GM21528 (cell line): ENCODE measurements around the gene P2RX7.
A peak's percentile ranks its signal among the peaks of the same experiment; 100 is the strongest.

ENCODE experiments used
- ATAC-seq: cut with Tn5 transposase; IDR thresholded peaks from one replicate; pipeline ENCODE4 v1.9.1; 2021; ENCODE audit warnings: mild to moderate bottlenecking, moderate library complexity; ENCODE audit not compliant: unreplicated experiment, low FRiP score

P2RX7 gene

GRCh38 chr12:121108492-121108891, 24.2 kb upstream of the P2RX7 start:
- no peak for ATAC-seq

DNA sequence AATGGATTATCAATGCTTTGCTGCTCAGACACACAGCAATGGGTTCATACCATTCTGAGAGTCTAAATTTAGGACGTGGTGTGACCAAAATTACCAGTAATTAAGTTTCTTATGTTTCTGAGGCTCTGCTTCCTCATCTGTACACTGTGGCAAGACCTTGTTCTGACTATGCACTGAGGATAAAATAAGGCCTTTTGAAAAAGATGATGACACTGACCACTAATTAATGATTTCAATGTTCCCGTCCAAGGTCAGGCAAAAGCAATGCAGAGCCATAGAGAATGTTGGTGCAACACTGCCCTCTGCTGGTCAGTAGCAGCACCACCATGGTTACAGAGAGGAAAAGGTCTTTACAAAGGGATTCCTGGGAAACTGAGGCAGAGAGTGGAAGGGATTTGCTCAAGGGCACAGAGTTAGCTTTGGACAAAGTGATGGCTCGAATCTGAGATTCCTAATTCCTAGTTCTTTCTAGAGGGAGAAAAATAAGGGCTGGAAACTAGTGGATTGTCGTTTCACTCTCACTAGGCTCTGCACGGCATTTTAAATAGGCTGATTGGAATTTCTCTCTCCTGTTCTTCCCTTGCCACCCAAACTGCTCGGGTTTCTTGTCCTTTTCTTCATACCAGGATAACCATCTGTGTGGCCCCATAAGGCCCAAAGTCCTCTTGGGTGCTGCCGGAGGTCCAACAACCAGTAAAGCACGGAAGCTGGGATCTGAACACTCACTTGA, 22.3 kb upstream of the P2RX7 start:
- no peak for ATAC-seq

DNA sequence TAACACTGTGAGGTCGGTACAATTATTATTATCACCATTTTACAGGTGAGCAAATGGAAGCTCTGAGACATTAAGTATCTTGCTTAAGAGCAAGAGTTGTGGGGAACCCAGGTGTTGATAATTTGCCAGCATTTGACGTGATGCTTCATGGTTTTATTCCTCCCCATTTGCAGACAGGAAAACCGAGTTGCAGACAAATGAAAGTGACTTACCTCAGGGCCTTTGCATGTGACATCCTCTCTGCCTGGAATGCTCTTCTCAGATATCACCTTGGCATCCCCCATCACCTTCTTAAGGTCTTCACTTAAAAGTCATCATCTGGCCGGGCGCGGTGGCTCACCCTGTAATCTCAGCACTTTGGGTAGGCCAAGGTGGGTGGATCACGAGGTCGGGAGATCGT, 21.0 kb upstream of the P2RX7 start:
- ATAC-seq: no peak

DNA sequence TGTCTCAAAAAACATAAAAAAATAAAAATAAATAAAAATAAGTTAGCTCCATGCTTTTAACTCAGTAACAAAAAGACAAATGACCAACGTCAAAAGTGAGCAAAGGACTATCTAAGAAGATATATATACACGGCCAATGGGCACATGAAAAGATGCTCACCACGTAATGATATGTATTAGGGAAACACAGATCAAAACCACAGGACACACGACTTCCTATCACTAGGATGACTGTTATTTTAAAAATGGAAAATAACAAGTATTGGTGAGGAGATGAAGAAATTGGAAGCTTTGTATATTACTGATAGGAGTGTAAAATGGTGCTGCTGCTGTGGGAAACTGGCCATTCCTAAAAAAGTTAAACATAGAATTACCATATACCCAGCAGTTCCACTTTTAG, 20.2 kb upstream of the P2RX7 start:
- ATAC-seq: no peak

DNA sequence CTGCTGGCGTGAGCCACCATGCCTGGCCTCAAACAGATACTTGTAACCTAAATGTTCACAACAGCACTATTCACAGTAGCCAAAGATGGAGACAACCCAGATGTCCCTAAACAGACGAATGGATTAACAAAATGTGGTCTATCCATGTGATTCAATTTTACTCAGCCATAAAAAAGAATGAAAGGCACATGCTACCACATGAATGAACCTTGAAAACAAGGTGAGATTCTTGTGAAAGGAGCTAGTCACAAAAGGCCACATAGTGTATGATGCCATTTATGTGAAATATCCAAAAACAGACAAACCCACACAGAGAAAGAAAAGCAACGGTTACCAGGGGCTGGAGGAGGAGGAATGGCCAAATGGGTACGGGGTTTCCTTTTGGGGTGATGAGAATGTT, 19.6 kb upstream of the P2RX7 start:
- ATAC-seq: no peak

DNA sequence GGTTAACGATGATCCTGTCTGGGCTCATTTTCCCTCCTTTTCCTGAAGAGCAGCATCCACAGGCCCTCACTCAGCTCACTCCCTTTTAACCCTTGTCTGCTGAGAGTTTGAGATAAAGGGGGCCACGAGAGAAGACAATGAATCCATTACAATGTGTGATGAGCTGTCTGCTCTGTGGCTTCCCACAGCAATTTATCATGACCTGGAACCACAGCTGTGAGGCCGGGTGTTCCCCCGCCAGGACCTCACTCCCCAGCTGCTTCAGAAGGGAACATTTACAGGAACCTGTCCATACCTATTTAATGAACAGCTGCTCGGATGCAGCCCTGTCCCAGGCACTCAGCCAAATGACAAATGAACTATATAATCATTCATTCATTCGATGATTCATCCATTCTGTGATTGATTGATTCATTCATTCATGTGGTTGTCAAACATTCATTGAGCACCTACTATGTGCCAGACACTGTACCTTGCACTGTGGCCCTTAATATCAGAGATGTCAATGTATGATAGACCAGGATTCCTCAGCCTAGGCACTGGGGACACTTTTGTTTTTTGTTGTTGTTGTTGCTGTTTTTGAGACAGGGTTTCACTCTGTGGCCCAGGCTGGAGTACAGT, 18.5 kb upstream of the P2RX7 start:
- no peak for ATAC-seq

DNA sequence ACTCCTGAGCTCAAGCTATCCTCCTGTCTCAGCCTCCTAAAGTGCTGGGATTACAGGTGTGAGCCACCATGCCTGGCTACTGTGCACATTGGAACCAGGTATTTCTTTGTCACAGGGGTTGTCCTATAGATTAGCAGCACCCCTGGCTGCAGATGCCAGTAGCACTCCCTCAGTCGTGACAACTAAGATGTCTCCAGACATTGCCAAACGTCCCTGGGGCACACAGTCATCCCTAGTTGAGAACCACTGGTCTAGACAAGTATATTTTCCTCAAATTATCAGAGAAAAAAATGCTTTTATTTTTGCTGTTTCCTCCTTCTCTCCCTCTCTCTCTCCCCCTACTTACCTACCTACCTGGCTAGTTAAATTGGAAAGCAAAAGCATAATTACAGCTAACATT, 17.9 kb upstream of the P2RX7 start:
- no peak for ATAC-seq

- ATAC-seq: no peak
These were observed 17.1 kb upstream of the P2RX7 start for GRCh38 chr12:121115530-121115929.

- ATAC-seq: no peak
These were observed 16.1 kb upstream of the P2RX7 start for GRCh38 chr12:121116318-121117225.

DNA sequence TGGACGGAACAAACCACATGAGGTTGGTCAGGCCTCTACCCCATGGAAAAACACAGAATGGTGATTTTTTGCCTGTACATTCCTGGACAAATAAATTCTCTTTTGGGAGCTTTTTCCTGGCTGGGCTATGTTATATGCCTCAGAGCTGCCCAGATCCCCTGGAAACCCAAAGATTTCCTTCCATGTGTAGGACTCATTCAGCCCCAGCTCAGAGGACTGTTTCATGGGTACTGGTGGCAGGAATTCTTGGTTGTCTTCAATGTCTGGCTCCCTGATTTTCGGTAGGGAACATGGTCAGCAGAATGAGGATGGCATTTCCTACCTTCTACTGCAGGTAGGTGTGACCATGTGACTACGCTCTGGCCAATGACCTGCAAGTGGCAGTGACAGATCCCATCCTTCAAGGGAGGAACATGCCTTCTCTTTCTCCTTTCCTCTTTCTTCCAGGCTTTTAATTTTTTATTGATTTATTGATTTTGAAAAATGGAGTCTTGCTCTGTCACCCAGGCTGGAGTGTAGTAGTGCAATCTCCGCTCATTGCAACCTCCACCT, 15.4 kb upstream of the P2RX7 start:
- ATAC-seq: no peak

- no peak for ATAC-seq
These were observed 12.4 kb upstream of the P2RX7 start for GRCh38 chr12:121120323-121120722.

- no peak for ATAC-seq
These were observed 11.5 kb upstream of the P2RX7 start for GRCh38 chr12:121120989-121121755.

DNA sequence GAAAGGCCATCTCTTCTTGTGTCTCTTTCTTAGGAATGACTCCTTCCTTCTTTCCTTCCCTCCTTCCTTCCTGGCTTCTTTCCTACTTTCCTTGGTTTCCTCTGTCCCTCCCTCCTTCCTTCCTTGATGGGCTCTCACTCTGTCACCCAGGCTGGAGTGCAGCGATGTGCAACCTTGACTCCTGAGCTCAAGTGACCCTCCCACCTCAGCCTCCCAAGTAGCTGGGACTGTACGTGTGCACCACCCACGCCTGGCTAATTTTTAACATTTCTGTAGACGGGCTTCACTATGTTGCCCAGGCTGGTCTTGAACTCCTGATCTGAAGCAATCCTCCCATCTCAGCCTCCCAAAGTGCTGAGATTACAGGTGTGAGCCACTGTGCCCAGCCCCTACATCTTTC, 10.9 kb upstream of the P2RX7 start:
- ATAC-seq: no peak

- ATAC-seq: no peak
These were observed 9.2 kb upstream of the P2RX7 start for GRCh38 chr12:121123488-121123887.

GRCh38 chr12:121124402-121125109, 8.1 kb upstream of the P2RX7 start:
- no peak for ATAC-seq

GRCh38 chr12:121127501-121127900, 5.2 kb upstream of the P2RX7 start:
- no peak for ATAC-seq

DNA sequence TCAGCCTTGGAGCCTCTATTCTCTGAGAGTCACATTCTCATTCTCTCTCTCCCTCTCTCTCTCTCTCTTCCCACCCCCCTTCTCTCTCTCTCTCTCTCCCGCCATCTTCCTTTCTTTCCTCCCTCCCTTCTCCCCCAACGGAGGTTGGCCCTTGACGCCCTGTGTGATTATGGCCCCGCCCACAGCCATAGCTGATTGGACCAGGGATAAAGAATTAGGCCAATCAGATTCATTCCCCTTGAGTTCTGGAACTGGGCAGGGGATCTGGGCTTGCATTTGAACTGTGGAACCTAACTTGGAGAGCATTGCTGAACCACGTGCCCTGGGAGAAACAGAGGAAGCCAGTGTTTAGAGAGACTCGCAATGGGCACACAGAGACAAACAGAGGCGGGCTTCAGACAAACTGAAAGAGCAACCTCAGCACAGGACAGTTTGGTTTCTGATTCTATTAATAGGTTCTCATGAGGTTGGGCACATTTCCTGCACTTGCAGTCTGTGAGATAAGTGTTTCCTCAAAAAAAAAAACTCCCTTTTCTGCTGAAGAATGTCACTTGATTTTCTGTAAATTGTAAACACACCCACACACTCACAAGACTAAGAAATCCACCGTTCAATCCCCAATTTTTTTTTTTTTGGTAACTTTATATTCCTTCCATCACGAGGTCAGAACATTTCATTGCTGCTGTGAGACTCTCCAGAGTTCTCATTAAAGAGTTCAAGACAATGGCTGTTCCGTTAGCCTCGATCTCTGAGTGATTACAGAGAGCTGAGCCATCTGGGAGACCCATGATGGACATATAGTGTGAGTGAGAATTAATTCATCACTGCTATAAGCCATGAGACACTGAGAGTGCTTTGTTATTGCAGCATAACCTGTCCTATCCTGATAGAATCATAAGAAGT, 3.5 kb upstream of the P2RX7 start:
- peak; percentile 77 for ATAC-seq

GRCh38 chr12:121129811-121130147, 2.9 kb upstream of the P2RX7 start:
- ATAC-seq: no peak

DNA sequence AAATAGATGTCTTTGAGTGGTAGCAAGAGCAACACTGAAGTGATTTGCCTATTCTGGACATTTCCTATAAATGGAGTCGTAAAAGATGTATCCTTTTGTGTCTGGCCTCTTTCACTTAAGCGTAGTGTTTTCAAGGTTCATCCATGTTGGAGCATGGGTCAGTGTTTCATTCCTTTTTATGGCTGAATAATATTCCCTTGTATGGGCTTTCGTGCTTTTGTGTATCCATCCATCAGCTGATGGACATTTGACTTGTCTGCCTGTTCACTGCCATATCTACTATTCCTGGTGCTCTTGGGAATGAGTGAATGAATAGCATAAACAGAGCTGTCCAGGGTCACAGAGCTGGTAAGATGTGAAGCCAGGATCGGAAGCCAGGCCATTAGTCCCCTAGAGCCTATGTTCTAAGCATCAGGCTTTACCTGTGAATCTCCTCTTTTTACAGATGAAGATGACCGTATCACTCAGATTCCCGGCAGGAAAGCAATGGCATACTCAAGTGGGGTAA, 1.8 kb upstream of the P2RX7 start:
- ATAC-seq: no peak
